Ovary (tissue), 3 donors: Measurements from ENCODE around the gene KCNAB1.

Experiments
- EP300 ChIP-seq: sonication (generic); formaldehyde crosslinking; IDR thresholded peaks from one replicate; pipeline ENCODE4 v1.6.1; 2017; ENCODE audit warnings: antibody characterized with exemption
- POLR2A ChIP-seq: fragments of 450-650 bp; IDR thresholded peaks from one replicate; pipeline ENCODE4 v1.6.1; 2017; ENCODE audit warnings: antibody characterized with exemption, mild to moderate bottlenecking, moderate library complexity
- TF ChIP-seq, protein P1 (sequence below), 3 donors: fragments of 450-650 bp in 2 of 3; fragments of 200-600 bp in 1 of 3; IDR thresholded peaks; one replicate each; pipeline versions ENCODE4 v1.5.1 to v1.8.0; 2016 to 2022; ENCODE audit warnings: antibody characterized with exemption in 3 of 3, mild to moderate bottlenecking in 1 of 3
- donor health status: DM: no; HTN: no; CAD: no.

- TF ChIP-seq, protein P1, sequence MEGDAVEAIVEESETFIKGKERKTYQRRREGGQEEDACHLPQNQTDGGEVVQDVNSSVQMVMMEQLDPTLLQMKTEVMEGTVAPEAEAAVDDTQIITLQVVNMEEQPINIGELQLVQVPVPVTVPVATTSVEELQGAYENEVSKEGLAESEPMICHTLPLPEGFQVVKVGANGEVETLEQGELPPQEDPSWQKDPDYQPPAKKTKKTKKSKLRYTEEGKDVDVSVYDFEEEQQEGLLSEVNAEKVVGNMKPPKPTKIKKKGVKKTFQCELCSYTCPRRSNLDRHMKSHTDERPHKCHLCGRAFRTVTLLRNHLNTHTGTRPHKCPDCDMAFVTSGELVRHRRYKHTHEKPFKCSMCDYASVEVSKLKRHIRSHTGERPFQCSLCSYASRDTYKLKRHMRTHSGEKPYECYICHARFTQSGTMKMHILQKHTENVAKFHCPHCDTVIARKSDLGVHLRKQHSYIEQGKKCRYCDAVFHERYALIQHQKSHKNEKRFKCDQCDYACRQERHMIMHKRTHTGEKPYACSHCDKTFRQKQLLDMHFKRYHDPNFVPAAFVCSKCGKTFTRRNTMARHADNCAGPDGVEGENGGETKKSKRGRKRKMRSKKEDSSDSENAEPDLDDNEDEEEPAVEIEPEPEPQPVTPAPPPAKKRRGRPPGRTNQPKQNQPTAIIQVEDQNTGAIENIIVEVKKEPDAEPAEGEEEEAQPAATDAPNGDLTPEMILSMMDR (IDR thresholded peaks at IDR 0.05): no peak
- no peak for TF ChIP-seq EP300
- TF ChIP-seq POLR2A: no peak
These were observed 427.8 kb downstream of the KCNAB1 start for GRCh38 chr3:156548041-156548687.
